Medulla oblongata (tissue), 1 donor: ENCODE measurements around the gene ZBED6.

Source experiments
- DNase-seq: peaks from one replicate; pipeline ENCODE4 v3.0.0-alpha.2; 2015; ENCODE audit errors: extremely low spot score

Gene ZBED6

DNA sequence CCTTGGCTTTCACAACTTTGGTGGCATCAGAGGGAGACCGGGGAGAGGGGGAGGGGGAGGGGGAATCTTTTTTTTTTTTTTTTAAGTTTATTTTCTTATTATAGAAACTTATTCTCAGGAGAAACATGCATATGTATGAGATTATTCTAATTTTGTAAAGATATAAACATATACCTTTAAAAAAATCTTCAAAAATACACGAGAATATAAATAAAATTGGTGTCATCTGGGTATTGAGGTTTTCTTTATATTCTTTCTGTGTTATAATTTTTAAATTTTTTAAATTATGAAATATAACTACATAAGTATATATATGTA, 47.1 kb downstream of the ZBED6 start:
- DNase-seq, result no peak

DNA sequence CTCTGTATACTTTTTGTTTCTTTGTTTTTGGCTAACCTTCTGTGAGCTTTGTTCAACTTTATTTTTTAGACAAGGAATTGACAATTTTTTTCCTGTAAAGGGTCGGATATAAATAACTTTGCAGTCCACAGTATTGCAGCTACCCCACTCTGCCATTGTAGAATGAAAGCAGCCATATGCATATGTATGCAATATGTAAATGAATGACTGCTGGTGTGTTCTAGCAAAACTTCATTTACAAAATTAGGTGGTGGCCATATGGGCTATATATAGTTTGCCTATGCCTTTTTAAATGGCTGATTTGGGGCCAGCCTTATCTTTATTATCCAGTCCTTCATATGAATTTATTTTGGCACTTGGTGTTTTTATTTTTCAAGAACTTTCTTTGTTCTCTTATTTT, 48.0 kb downstream of the ZBED6 start:
- no peak for DNase-seq
